Peyer's patch (tissue), 4 donors: ENCODE results near the gene SLN. TPM values are rescaled to one million over a fixed set of nuclear protein-coding genes. Genes with fewer than 3 reads are reported as not detected.

ENCODE experiments used
- DNase-seq, 3 donors: peaks; one replicate each; pipeline ENCODE4 v3.0.0-alpha.2; 2017 to 2019
- H3K27ac ChIP-seq, 4 donors: fragments of 200-600 bp; sonication (generic); one replicate each; pipeline ENCODE4 v1.5.1; 2016 to 2019
- H3K27me3 ChIP-seq, 2 donors: fragments of 200-600 bp; sonication (generic); one replicate each; pipeline ENCODE4 v1.5.1; 2019
- H3K36me3 ChIP-seq, 3 donors: fragments of 200-600 bp; sonication (generic); one replicate each; pipeline ENCODE4 v1.5.1; 2016 to 2019
- H3K4me1 ChIP-seq, 4 donors: fragments of 200-600 bp; sonication (generic); one replicate each; pipeline ENCODE4 v1.5.1; 2016 to 2019
- H3K4me3 ChIP-seq, 4 donors: fragments of 200-600 bp; sonication (generic); 1 replicate in 3 of 4; 2 replicates in 1 of 4; pipeline ENCODE4 v1.5.1; 2016 to 2019; ENCODE audit warnings: mild to moderate bottlenecking in 1 of 4
- H3K9me3 ChIP-seq, 4 donors: fragments of 200-600 bp; sonication (generic); one replicate each; pipeline ENCODE4 v1.5.1; 2016 to 2019; ENCODE audit warnings: mild to moderate bottlenecking in 1 of 4
- POLR2A ChIP-seq, 2 donors: fragments of 450-650 bp; IDR thresholded peaks; one replicate each; pipeline ENCODE4 v1.5.1; 2017; ENCODE audit warnings: antibody characterized with exemption in 2 of 2, mild to moderate bottlenecking in 2 of 2, moderate library complexity in 2 of 2
- total RNA-seq, 4 donors: library from RNA; depleted of rRNA; stranded (reverse); fragments of >200 nt; gene quantifications; one replicate each; pipeline ENCODE4 v1.1.0, GENCODE V29; 2016
- TF ChIP-seq, protein P1 (sequence below), 6 experiments: fragments of 450-650 bp in 4 of 6; fragments of 200-600 bp in 2 of 6; sonication (generic) in 1 of 6; IDR thresholded peaks; one replicate each; pipeline ENCODE4 v1.5.1; 2017 to 2019; ENCODE audit warnings: antibody characterized with exemption in 6 of 6, mild to moderate bottlenecking in 3 of 6, moderate library complexity in 1 of 6

The SLN gene
- total RNA-seq, 4 donors from 2014 or later: not detected

DNA sequence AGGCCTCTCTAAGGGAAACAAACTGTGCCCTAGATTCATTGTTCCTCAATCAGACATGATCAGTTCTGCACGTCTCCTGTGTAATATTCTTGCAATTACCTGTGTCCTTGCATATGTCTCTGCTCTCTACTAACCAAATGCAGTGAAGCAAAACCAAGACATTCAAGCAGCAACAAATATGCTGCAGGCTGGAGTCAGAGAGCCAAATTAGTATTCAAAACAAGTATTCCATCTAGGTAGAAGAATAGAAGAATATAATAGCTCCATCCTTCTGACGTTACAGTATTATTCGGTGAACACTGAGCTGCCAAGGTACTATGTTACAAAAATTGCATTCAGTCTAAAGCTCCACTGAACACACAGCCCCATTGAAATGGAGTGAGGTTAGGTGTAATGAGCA lies 51.8 kb downstream of the SLN start:
- Histone ChIP-seq H3K36me3 (no peaks in the 10 kb centered on the region), H3K27me3 (no peaks in the 10 kb centered on the region), H3K4me1 (no peaks in the 10 kb centered on the region), H3K4me3 (no peak overlapping the region), H3K9me3 (no peaks in the 10 kb centered on the region), H3K27ac (no peak overlapping the region)
- no peak for TF ChIP-seq POLR2A (IDR thresholded peaks at IDR 0.05)
- TF ChIP-seq, protein P1, sequence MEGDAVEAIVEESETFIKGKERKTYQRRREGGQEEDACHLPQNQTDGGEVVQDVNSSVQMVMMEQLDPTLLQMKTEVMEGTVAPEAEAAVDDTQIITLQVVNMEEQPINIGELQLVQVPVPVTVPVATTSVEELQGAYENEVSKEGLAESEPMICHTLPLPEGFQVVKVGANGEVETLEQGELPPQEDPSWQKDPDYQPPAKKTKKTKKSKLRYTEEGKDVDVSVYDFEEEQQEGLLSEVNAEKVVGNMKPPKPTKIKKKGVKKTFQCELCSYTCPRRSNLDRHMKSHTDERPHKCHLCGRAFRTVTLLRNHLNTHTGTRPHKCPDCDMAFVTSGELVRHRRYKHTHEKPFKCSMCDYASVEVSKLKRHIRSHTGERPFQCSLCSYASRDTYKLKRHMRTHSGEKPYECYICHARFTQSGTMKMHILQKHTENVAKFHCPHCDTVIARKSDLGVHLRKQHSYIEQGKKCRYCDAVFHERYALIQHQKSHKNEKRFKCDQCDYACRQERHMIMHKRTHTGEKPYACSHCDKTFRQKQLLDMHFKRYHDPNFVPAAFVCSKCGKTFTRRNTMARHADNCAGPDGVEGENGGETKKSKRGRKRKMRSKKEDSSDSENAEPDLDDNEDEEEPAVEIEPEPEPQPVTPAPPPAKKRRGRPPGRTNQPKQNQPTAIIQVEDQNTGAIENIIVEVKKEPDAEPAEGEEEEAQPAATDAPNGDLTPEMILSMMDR (IDR thresholded peaks at IDR 0.05): no peak
- DNase-seq: no peak

DNA sequence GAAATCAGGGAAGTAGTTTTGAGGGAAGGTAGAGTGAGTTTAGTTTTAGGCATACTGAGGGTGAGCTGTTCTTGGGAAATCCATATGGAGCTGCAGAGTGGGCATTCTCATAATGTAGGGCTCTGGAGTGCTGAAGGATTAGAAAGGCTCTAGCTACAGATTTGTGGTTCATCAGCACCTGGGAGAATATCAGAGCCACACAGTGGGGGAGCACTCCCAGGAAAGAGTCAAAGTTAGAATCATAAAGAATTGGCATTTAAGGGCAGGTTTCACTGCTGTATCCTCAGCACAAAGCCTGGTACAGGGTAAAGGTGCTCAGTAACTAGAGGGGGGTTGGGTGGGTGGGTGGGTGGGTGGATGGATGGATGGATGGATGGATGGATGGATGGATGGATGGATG lies 52.5 kb downstream of the SLN start:
- Histone ChIP-seq H3K4me3 (no peak overlapping the region), H3K27ac (no peak overlapping the region), H3K27me3 (no peaks in the 10 kb centered on the region), H3K9me3 (no peaks in the 10 kb centered on the region), H3K4me1 (no peaks in the 10 kb centered on the region), H3K36me3 (no peaks in the 10 kb centered on the region)
- no peak for DNase-seq
- no peak for TF ChIP-seq POLR2A (IDR thresholded peaks at IDR 0.05)
- TF ChIP-seq, protein P1 (IDR thresholded peaks at IDR 0.05): no peak

Other genes starting within 250 kb of the SLN start
- 10 to 100 TPM in 1 of 4 donors, 1 to 10 TPM in 3; 1.8 to 15.7 (median 4.8) TPM for gene ALKBH8, start 146.3 kb downstream of the SLN start, total RNA-seq
- gene ELMOD1, start 120.9 kb downstream of the SLN start, total RNA-seq: not detected
- 10 to 100 TPM in 3 of 4 donors, 1 to 10 TPM in 1; 9.1 to 28.5 (median 20.1) TPM for gene SLC35F2, start 146.7 kb upstream of the SLN start, total RNA-seq
- 1 to 10 TPM in 2 of 4 donors, under 1 TPM in 2; 0.67 to 2.5 (median 0.87) TPM for gene RAB39A, start 216.4 kb upstream of the SLN start, total RNA-seq